Measurements from ENCODE around the gene F7.

DNA sequence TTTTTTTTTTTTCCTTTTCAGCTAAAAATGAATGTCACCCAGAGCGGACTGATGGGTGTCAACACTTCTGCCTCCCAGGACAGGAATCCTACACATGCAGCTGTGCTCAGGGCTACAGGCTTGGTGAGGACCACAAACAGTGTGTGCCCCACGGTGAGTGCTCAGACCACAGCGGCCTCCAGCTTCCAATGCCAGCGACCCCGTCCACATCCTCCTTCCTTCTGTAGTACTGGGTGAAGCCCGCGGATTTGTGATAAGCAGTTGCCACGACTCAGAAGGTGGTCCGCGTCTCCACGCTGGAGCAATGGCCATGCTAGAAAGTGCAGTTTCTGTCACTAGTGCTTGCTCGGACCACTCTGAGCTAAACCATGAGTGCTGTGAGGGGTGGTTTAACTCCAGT is 58.9 kb downstream of the F7 start:
- no peak for TF ChIP-seq GATA3 (IDR thresholded peaks at IDR 0.05; ENCODE audit: low read depth, low read length)
- no peak for TF ChIP-seq GATA2 (IDR thresholded peaks at IDR 0.05; ENCODE audit: low read depth, low read length)

Measured in SH-SY5Y (cell line).